HEK293 (cell line): ENCODE results near the gene GFOD1.

ENCODE experiments used
- CTCF ChIA-PET: fragments of 350-600 bp; formaldehyde crosslinking; extraction: SDS; loops from one replicate; lab custom pipeline; 2021; ENCODE audit warnings: antibody characterized with exemption; lab: Yijun Ruan, JAX
- POLR2A ChIA-PET: fragments of 300-600 bp; formaldehyde crosslinking; extraction: SDS; loops from one replicate; lab custom pipeline; 2020; ENCODE audit warnings: antibody characterized with exemption, inconsistent platforms; lab: Yijun Ruan, JAX
- H3K27ac ChIP-seq: fragments of 200-500 bp; sonication (Bioruptor generic); 2 replicates; pipeline ENCODE4 v1.5.1; 2014; ENCODE audit warnings: low read depth, low read length, control low read depth, inconsistent platforms; ENCODE audit errors: extremely low read depth
- H3K36me3 ChIP-seq, 2 experiments: fragments of 200-500 bp in 1 of 2; sonication (Bioruptor generic) in 1 of 2; 1 replicate in 1 of 2; 2 replicates in 1 of 2; pipeline ENCODE4 v1.5.1; 2014 to 2017; ENCODE audit warnings: inconsistent platforms in 2 of 2, low read length in 2 of 2; ENCODE audit not compliant: control insufficient read depth in 2 of 2, insufficient read depth in 1 of 2
- H3K4me1 ChIP-seq: fragments of 200-500 bp; sonication (Bioruptor generic); 2 replicates; pipeline ENCODE4 v1.5.1; 2014; ENCODE audit warnings: mild to moderate bottlenecking, low read length, inconsistent platforms; ENCODE audit not compliant: control insufficient read depth, insufficient read depth
- H3K4me3 ChIP-seq: 2 replicates; pipeline ENCODE4 v1.5.1; 2011; ENCODE audit warnings: low read depth, mild to moderate bottlenecking, control low read depth, low read length, moderate library complexity
- H3K9me3 ChIP-seq: fragments of 200-500 bp; sonication (Bioruptor generic); 2 replicates; pipeline ENCODE4 v1.5.1; 2014; ENCODE audit warnings: low read depth, low read length, inconsistent platforms; ENCODE audit not compliant: control insufficient read depth, insufficient read depth
- EGR2 ChIP-seq: fragments of 450-650 bp; formaldehyde crosslinking; IDR thresholded peaks from 2 replicates; pipeline ENCODE4 v1.5.1; 2016; ENCODE audit warnings: low read depth, missing biosample characterization, missing genetic modification characterization
- GLI2 ChIP-seq: fragments of 450-650 bp; formaldehyde crosslinking; IDR thresholded peaks from 2 replicates; pipeline ENCODE4; 2017; ENCODE audit warnings: missing biosample characterization, missing genetic modification characterization, low read depth, borderline replicate concordance
- MZF1 ChIP-seq: fragments of 450-650 bp; formaldehyde crosslinking; IDR thresholded peaks from 2 replicates; pipeline ENCODE4 v1.5.1; 2017; ENCODE audit warnings: missing biosample characterization, missing genetic modification characterization, borderline replicate concordance
- PRDM10 ChIP-seq: fragments of 450-650 bp; formaldehyde crosslinking; IDR thresholded peaks from 2 replicates; pipeline ENCODE4 v1.5.1; 2016; ENCODE audit warnings: missing biosample characterization, missing genetic modification characterization
- ZBTB20 ChIP-seq: fragments of 450-650 bp; formaldehyde crosslinking; IDR thresholded peaks from 2 replicates; pipeline ENCODE4 v1.5.1; 2016; ENCODE audit warnings: missing biosample characterization, missing genetic modification characterization
- ZBTB44 ChIP-seq: fragments of 450-650 bp; IDR thresholded peaks from 2 replicates; pipeline ENCODE4 v1.5.1; 2018; ENCODE audit warnings: missing biosample characterization, mild to moderate bottlenecking, missing genetic modification characterization
- ZFHX2 ChIP-seq: fragments of 450-650 bp; formaldehyde crosslinking; conservative IDR thresholded peaks from 2 replicates; pipeline ENCODE4 v1.5.1; 2016; ENCODE audit warnings: missing biosample characterization, missing genetic modification characterization
- ZNF169 ChIP-seq: fragments of 450-650 bp; formaldehyde crosslinking; IDR thresholded peaks from 2 replicates; pipeline ENCODE4 v1.5.1; 2016; ENCODE audit warnings: missing biosample characterization, missing genetic modification characterization
- ZNF341 ChIP-seq: fragments of 450-650 bp; formaldehyde crosslinking; IDR thresholded peaks from 2 replicates; pipeline ENCODE4; 2016; ENCODE audit warnings: low read depth, missing biosample characterization, missing genetic modification characterization
- ZNF513 ChIP-seq: fragments of 450-650 bp; IDR thresholded peaks from 2 replicates; pipeline ENCODE4 v1.5.1; 2018; ENCODE audit warnings: missing biosample characterization, missing genetic modification characterization
- ZNF544 ChIP-seq: fragments of 450-650 bp; formaldehyde crosslinking; IDR thresholded peaks from 2 replicates; pipeline ENCODE4 v1.5.0; 2017; ENCODE audit warnings: missing biosample characterization, missing genetic modification characterization
- ZNF624 ChIP-seq: fragments of 450-650 bp; formaldehyde crosslinking; IDR thresholded peaks from 2 replicates; pipeline ENCODE4 v1.5.1; 2017; ENCODE audit warnings: missing biosample characterization, missing genetic modification characterization
- ZNF843 ChIP-seq: fragments of 450-650 bp; formaldehyde crosslinking; IDR thresholded peaks from 2 replicates; pipeline ENCODE4 v1.5.1; 2016; ENCODE audit warnings: missing biosample characterization, missing genetic modification characterization
- ZSCAN23 ChIP-seq: fragments of 450-650 bp; formaldehyde crosslinking; IDR thresholded peaks from 2 replicates; pipeline ENCODE4 v1.5.1; 2016; ENCODE audit warnings: missing biosample characterization, missing genetic modification characterization

Gene GFOD1

GRCh38 chr6:13421425-13422059 is 65.9 kb downstream of the GFOD1 start:
- ChIA-PET CTCF (interaction anchor here (0.6 to 1.7 kb wide), 6 partner anchors 7 to 211 kb away, joined by 3 to 6 read pairs (median 4); no protein-coding TSS in a partner anchor), POLR2A (interaction anchor here (0.9 kb wide), 1 partner anchor 10 kb away, joined by 3 read pairs; no protein-coding TSS in a partner anchor)
- Histone ChIP-seq H3K4me3 (no peak overlapping the region), H3K27ac (no peak overlapping the region), H3K36me3 (no peaks in the 10 kb centered on the region), H3K9me3 (no peaks in the 10 kb centered on the region), H3K4me1 (peaks cover 26% of the 10 kb centered on the region)
- TF ChIP-seq ZNF624 (tag by site-specific recombination) (no peak), ZSCAN23 (no peak), ZNF513 (tag by site-specific recombination) (no peak), ZBTB20 (tag by site-specific recombination) (no peak), ZNF341 (tag by site-specific recombination) (no peak), MZF1 (tag by site-specific recombination) (no peak), ZNF843 (tag by site-specific recombination) (no peak), EGR2 (tag by site-specific recombination) (0 out of 2 replicates have a peak, but pooled peaks have one; percentile 14), ZNF544 (tag by site-specific recombination) (no peak), PRDM10 (tag by site-specific recombination) (peak; percentile 95), GLI2 (tag by site-specific recombination) (no peak), ZBTB44 (tag by site-specific recombination) (no peak), ZFHX2 (peak; percentile 53)

- no peak overlapping the region for H3K4me3 ChIP-seq
- no peak overlapping the region for H3K27ac ChIP-seq
- H3K36me3 ChIP-seq = no peaks in the 10 kb centered on the region
- TF ChIP-seq EGR2 (tag by site-specific recombination) (0 out of 2 replicates have a peak, but pooled peaks have one; percentile 10), ZNF169 (tag by site-specific recombination) (no peak)
- peaks cover 26% of the 10 kb centered on the region for H3K4me1 ChIP-seq
- no peaks in the 10 kb centered on the region for H3K9me3 ChIP-seq
- ChIA-PET POLR2A (no interaction called here), CTCF (interaction anchor here (0.6 kb wide), 1 partner anchor 213 kb away, joined by 3 read pairs; no protein-coding TSS in a partner anchor)
These were observed 67.1 kb downstream of the GFOD1 start for GRCh38 chr6:13420269-13420668.
